HepG2 (cell line): ENCODE results near the gene GAS6. TPM values are rescaled to one million over a fixed set of nuclear protein-coding genes. Genes with fewer than 3 reads are reported as not detected.

ENCODE experiments used
- ATAC-seq: fragments of 200-7000 bp; cut with Tn5 transposase; 3 replicates; pipeline ENCODE4 v1.9.1; 2020; ENCODE audit warnings: mild to moderate bottlenecking, moderate library complexity
- BruUV-seq: library from RNA; stranded (reverse); fragments of 400-500 nt; replicated peaks from 2 replicates; lab custom pipeline; 2021; lab: Mats Ljungman, UMichigan
- CTCF ChIA-PET: fragments of 300-600 bp; formaldehyde crosslinking; extraction: SDS; loops from one replicate; lab custom pipeline; 2021; ENCODE audit warnings: low total read pairs, inconsistent platforms, low intra/inter-chr PET ratio; lab: Yijun Ruan, JAX
- POLR2A ChIA-PET: fragments of 350-600 bp; sonication (Branson Sonifier 250); formaldehyde crosslinking; loops from one replicate; lab custom pipeline; 2020; ENCODE audit warnings: antibody characterized with exemption, inconsistent platforms; lab: Yijun Ruan, JAX
- DNase-seq: peaks from one replicate; pipeline ENCODE4 v3.0.0-alpha.2; 2015; ENCODE audit warnings: low spot score
- FAIRE-seq: peaks from 3 replicates; lab custom pipeline; 2011; peaks lifted over from hg19 to GRCh38; lab: Jason Lieb, UNC
- H2AFZ ChIP-seq: one replicate; pipeline ENCODE4 v1.6.1; 2011; ENCODE audit warnings: low read length, inconsistent platforms
- H3K27ac ChIP-seq: fragments of 300-600 bp; 3 replicates; pipeline ENCODE4 v1.8.0; 2011; ENCODE audit warnings: mixed run types, mild to moderate bottlenecking, mixed read lengths, low read length, inconsistent platforms; ENCODE audit not compliant: insufficient read depth; ENCODE audit errors: extremely low read length
- H3K27me3 ChIP-seq, 2 experiments: fragments of 200-600 bp in 1 of 2; 2 replicates in 1 of 2; 3 replicates in 1 of 2; pipeline versions ENCODE4 v1.6.0 to v1.8.0; 2011; ENCODE audit warnings: low read length in 2 of 2, mild to moderate bottlenecking in 2 of 2, moderate library complexity in 2 of 2, inconsistent platforms in 1 of 2; ENCODE audit not compliant: insufficient read depth in 2 of 2, control insufficient read depth in 1 of 2
- H3K36me3 ChIP-seq, 2 experiments: fragments of 200-600 bp in 1 of 2; replicated peaks in 1 of 2; 2 replicates in 1 of 2; 3 replicates in 1 of 2; pipeline versions ENCODE4 v1.5.1 to v1.8.0; 2011; ENCODE audit warnings: low read length in 2 of 2, inconsistent platforms in 1 of 2; ENCODE audit not compliant: insufficient read depth in 2 of 2, control insufficient read depth in 1 of 2
- H3K4me1 ChIP-seq: 2 replicates; pipeline ENCODE4 v1.5.1; 2012; ENCODE audit warnings: low read length, inconsistent platforms; ENCODE audit not compliant: insufficient read depth
- H3K4me2 ChIP-seq: 2 replicates; pipeline ENCODE4 v1.6.0; 2011; ENCODE audit warnings: low read depth, low read length, inconsistent platforms
- H3K4me3 ChIP-seq, 3 experiments: fragments of 200-600 bp in 1 of 3; sonication (generic), shearing (Covaris generic) in 1 of 3; replicated peaks in 1 of 3; 2 replicates each; pipeline ENCODE4 v1.5.1; 2011 to 2016; ENCODE audit warnings: low read length in 3 of 3, inconsistent platforms in 2 of 3, low read depth in 2 of 3, mild to moderate bottlenecking in 2 of 3, control low read depth in 1 of 3, mixed read lengths in 1 of 3; ENCODE audit not compliant: insufficient read depth in 1 of 3
- H3K79me2 ChIP-seq: one replicate; pipeline ENCODE4 v1.6.1; 2011; ENCODE audit warnings: low read length, inconsistent platforms; ENCODE audit not compliant: insufficient read depth
- H3K9ac ChIP-seq: 2 replicates; pipeline ENCODE4 v1.6.0; 2011; ENCODE audit warnings: mild to moderate bottlenecking, low read depth, low read length, inconsistent platforms; ENCODE audit not compliant: insufficient read depth
- H3K9me3 ChIP-seq: 2 replicates; pipeline ENCODE4 v1.5.1; 2012; ENCODE audit warnings: mild to moderate bottlenecking, low read length
- H4K20me1 ChIP-seq: 2 replicates; pipeline ENCODE4 v1.6.0; 2011; ENCODE audit warnings: inconsistent platforms, mild to moderate bottlenecking, low read length, moderate library complexity; ENCODE audit not compliant: insufficient read depth
- AGO2 ChIP-seq: fragments of 200-400 bp; formaldehyde crosslinking; optimal IDR thresholded peaks from 2 replicates; pipeline ENCODE3; 2017; ENCODE audit warnings: mild to moderate bottlenecking, low read depth, low read length, moderate library complexity
- ATRX ChIP-seq: sonication (generic); formaldehyde crosslinking; IDR thresholded peaks from 2 replicates; pipeline ENCODE4 v1.4.0; 2020; ENCODE audit warnings: missing genetic modification reagents, borderline replicate concordance
- ETS1 ChIP-seq: sonication (generic); formaldehyde crosslinking; IDR thresholded peaks from 2 replicates; pipeline ENCODE4 v1.4.0; 2020; ENCODE audit warnings: missing genetic modification reagents
- EZH2 ChIP-seq: conservative IDR thresholded peaks from 2 replicates; pipeline ENCODE4 v1.6.1; 2012; ENCODE audit warnings: mild to moderate bottlenecking, low read depth, low read length, moderate library complexity
- HNRNPH1 ChIP-seq: fragments of 200-400 bp; formaldehyde crosslinking; optimal IDR thresholded peaks from 2 replicates; pipeline ENCODE3; 2017; ENCODE audit warnings: mild to moderate bottlenecking, low read depth, low read length
- MIER2 ChIP-seq: IDR thresholded peaks from 2 replicates; pipeline ENCODE4 v1.6.1; 2016; ENCODE audit warnings: missing biosample characterization, missing genetic modification reagents
- MIXL1 ChIP-seq: IDR thresholded peaks from 2 replicates; pipeline ENCODE4 v1.6.1; 2016
- NFAT5 ChIP-seq: sonication (generic); formaldehyde crosslinking; IDR thresholded peaks from 2 replicates; pipeline ENCODE4 v1.4.0; 2020; ENCODE audit warnings: missing genetic modification reagents
- TRIM22 ChIP-seq: fragments of 450-650 bp; IDR thresholded peaks from 2 replicates; pipeline ENCODE4 v1.6.1; 2017
- ZNF235 ChIP-seq: sonication (generic); formaldehyde crosslinking; IDR thresholded peaks from 2 replicates; pipeline ENCODE4 v1.8.1; 2023; ENCODE audit warnings: mild to moderate bottlenecking, missing genetic modification reagents, borderline replicate concordance
- ZNF274 ChIP-seq: sonication (generic); formaldehyde crosslinking; IDR thresholded peaks from 2 replicates; pipeline ENCODE4 v1.5.1; 2020; ENCODE audit warnings: mild to moderate bottlenecking, missing genetic modification reagents
- ZNF484 ChIP-seq: sonication (generic); formaldehyde crosslinking; IDR thresholded peaks from 2 replicates; pipeline ENCODE4 v1.5.1; 2020; ENCODE audit warnings: mild to moderate bottlenecking, low read depth, missing genetic modification reagents, borderline replicate concordance
- ZNF83 ChIP-seq: sonication (generic); formaldehyde crosslinking; IDR thresholded peaks from 2 replicates; pipeline ENCODE4 v1.4.0; 2020; ENCODE audit warnings: missing genetic modification reagents, mild to moderate bottlenecking, borderline replicate concordance
- WGBS: methylation state at CpG from one replicate; pipeline ENCODE4 v1.1.6; 2017; ENCODE audit warnings: low lambda C conversion rate; 5-methylcytosine and 5-hydroxymethylcytosine counted together
- in situ Hi-C: cut with HindIII; loops from 2 replicates; pipeline ENCODE4 v1.10.0; 2017; ENCODE audit warnings: low pct_unique_long_range_greater_than_20kb; ENCODE audit not compliant: extremely low pct_ligation_motif_present
- intact Hi-C: fragments of 100-400 bp; cut with micrococcal nuclease; formaldehyde crosslinking; loops from one replicate; pipeline ENCODE4 v1.10.0; 2022; ENCODE audit not compliant: unreplicated experiment
- polyA plus RNA-seq, 8 experiments: library from polyadenylated mRNA; depleted of rRNA in 3 of 8; stranded (reverse) in 7 of 8; unstranded in 1 of 8; fragments of >200 nt; fragmentation: Illumina TruSeq in 4 of 8; extraction: Trizol in 4 of 8; gene quantifications; 2 replicates each; pipeline versions ENCODE4 v1.2.1 to v1.2.3, GENCODE V29; 2011 to 2016; ENCODE audit warnings: low read depth in 4 of 8, missing spikeins in 1 of 8, mixed read lengths in 1 of 8; ENCODE audit not compliant: insufficient read depth in 1 of 8
- total RNA-seq, 5 experiments: library from RNA; depleted of rRNA; stranded (reverse); fragments of >200 nt; fragmentation: Illumina TruSeq; extraction: Trizol; gene quantifications; 2 replicates each; pipeline ENCODE4 v1.2.3, GENCODE V29; 2016; ENCODE audit warnings: low read depth in 1 of 5

The GAS6 gene
- total and polyA plus RNA-seq, 2 of the 13 experiments (the other 11 are each of a cell fraction or from before 2014, with no cell fraction given), result 0.09 to 0.24 TPM

GRCh38 chr13:113845723-113846635, 17.9 kb downstream of the GAS6 start:
- in situ Hi-C loops, result no loop called here
- no peaks in the 10 kb centered on the region for H3K9me3 ChIP-seq
- no peaks in the 10 kb centered on the region; a peak in 1 of 5 replicates for H3K27me3 ChIP-seq
- ATAC-seq (no peak), DNase-seq (no peak), FAIRE-seq (no peak)
- H3K27ac ChIP-seq, result no peak overlapping the region
- BruUV-seq, result no TSS peak
- H3K4me2 ChIP-seq, result no peak overlapping the region
- CTCF ChIA-PET, result no interaction called here
- POLR2A ChIA-PET, result no interaction called here
- H3K9ac ChIP-seq, result no peak overlapping the region
- no peaks in the 10 kb centered on the region for H3K36me3 ChIP-seq
- H3K4me3 ChIP-seq, result no peak overlapping the region
- WGBS, result 82% methylated on average over 30 of the region's 30 CpGs
- H2AFZ ChIP-seq, result no peak overlapping the region
- H3K79me2 ChIP-seq, result no peaks in the 10 kb centered on the region
- no peaks in the 10 kb centered on the region for H4K20me1 ChIP-seq
- H3K4me1 ChIP-seq, result peaks cover 14% of the 10 kb centered on the region
- intact Hi-C loops, result no loop called here
- TF ChIP-seq MIXL1 (CRISPR knock-in tag), result no peak
- TF ChIP-seq AGO2, result no peak
- no peak for TF ChIP-seq EZH2
- no peak for TF ChIP-seq TRIM22
- no peak for TF ChIP-seq ETS1 (CRISPR knock-in tag)
- TF ChIP-seq ATRX (CRISPR knock-in tag), result no peak
- no peak for TF ChIP-seq ZNF235
- no peak for TF ChIP-seq ZNF83 (CRISPR knock-in tag)
- no peak for TF ChIP-seq MIER2
- TF ChIP-seq HNRNPH1, result no peak
- TF ChIP-seq ZNF484 (CRISPR knock-in tag), result no peak
- TF ChIP-seq NFAT5 (CRISPR knock-in tag), result no peak
- TF ChIP-seq ZNF274, result no peak
